ENCODE measurements around the gene MMAB. TPM values are rescaled to one million over a fixed set of nuclear protein-coding genes. Genes with fewer than 3 reads are reported as not detected.

Gene MMAB
- total RNA-seq, 1 donor from 2014 or later = 24.7 TPM

GRCh38 chr12:109540526-109541412 lies 32.5 kb downstream of the MMAB start:
- Histone ChIP-seq H4K20me1 (ENCODE audit: low read depth) (no peaks in the 10 kb centered on the region), H2AFZ (replicated peaks) (no peak overlapping the region), H3K4me3 (no peak overlapping the region), H3K36me3 (no peaks in the 10 kb centered on the region), H3K27ac (no peak overlapping the region), H3K9ac (no peak overlapping the region), H3K4me2 (no peak overlapping the region), H3K27me3 (no peaks in the 10 kb centered on the region), H3K9me3 (ENCODE audit: low read depth) (no peaks in the 10 kb centered on the region), H3F3A (ENCODE audit: low read depth) (no peaks in the 10 kb centered on the region), H3K79me2 (ENCODE audit: low read depth) (no peaks in the 10 kb centered on the region), H3K4me1 (no peaks in the 10 kb centered on the region)
- DNase-seq (ENCODE audit: low spot score) = no peak
- H3K36me3 Mint-ChIP-seq = peaks cover 2% of the 10 kb centered on the region
- peaks cover 12% of the 10 kb centered on the region for H3K4me1 Mint-ChIP-seq
- H3K4me3 Mint-ChIP-seq = no peak overlapping the region
- no peak for TF ChIP-seq EZH2 (IDR thresholded peaks at IDR 0.05)
- no peak for TF ChIP-seq CTCF (IDR thresholded peaks at IDR 0.05)
- no peak for TF ChIP-seq EZH2phosphoT487 (IDR thresholded peaks at IDR 0.05)
- no peaks in the 10 kb centered on the region for H3K9me3 Mint-ChIP-seq
- H3K27me3 Mint-ChIP-seq (ENCODE audit: insufficient read depth, low read depth) = peaks cover 13% of the 10 kb centered on the region
- H3K27ac Mint-ChIP-seq = no peak overlapping the region

GRCh38 chr12:109539508-109539907 lies 33.8 kb downstream of the MMAB start:
- Mint-ChIP-seq H3K27ac (no peak overlapping the region), H3K27me3 (ENCODE audit: insufficient read depth, low read depth) (peaks cover 14% of the 10 kb centered on the region), H3K4me1 (peaks cover 12% of the 10 kb centered on the region), H3K36me3 (peaks cover 7% of the 10 kb centered on the region), H3K9me3 (no peaks in the 10 kb centered on the region), H3K4me3 (peak overlapping the region; percentile 21)
- Histone ChIP-seq H3K4me3 (no peak overlapping the region), H4K20me1 (ENCODE audit: low read depth) (no peaks in the 10 kb centered on the region), H3K27me3 (no peaks in the 10 kb centered on the region), H3K4me1 (no peaks in the 10 kb centered on the region), H3K9me3 (ENCODE audit: low read depth) (no peaks in the 10 kb centered on the region), H3F3A (ENCODE audit: low read depth) (no peaks in the 10 kb centered on the region), H3K4me2 (no peak overlapping the region), H2AFZ (replicated peaks) (no peak overlapping the region), H3K79me2 (ENCODE audit: low read depth) (no peaks in the 10 kb centered on the region), H3K9ac (no peak overlapping the region), H3K36me3 (no peaks in the 10 kb centered on the region), H3K27ac (no peak overlapping the region)
- TF ChIP-seq CTCF (IDR thresholded peaks at IDR 0.05) (no peak), EZH2 (IDR thresholded peaks at IDR 0.05) (no peak), EZH2phosphoT487 (IDR thresholded peaks at IDR 0.05) (no peak)
- DNase-seq (ENCODE audit: low spot score) = no peak

- TF ChIP-seq CTCF (IDR thresholded peaks at IDR 0.05) = no peak
- no peak for TF ChIP-seq EZH2phosphoT487 (IDR thresholded peaks at IDR 0.05)
- no peak for TF ChIP-seq EZH2 (IDR thresholded peaks at IDR 0.05)
- no peak overlapping the region for H3K4me3 Mint-ChIP-seq
- Histone ChIP-seq H3F3A (ENCODE audit: low read depth) (no peaks in the 10 kb centered on the region), H3K9me3 (ENCODE audit: low read depth) (no peaks in the 10 kb centered on the region), H3K79me2 (ENCODE audit: low read depth) (no peaks in the 10 kb centered on the region), H3K27ac (no peak overlapping the region), H4K20me1 (ENCODE audit: low read depth) (no peaks in the 10 kb centered on the region), H3K9ac (no peak overlapping the region), H3K4me2 (no peak overlapping the region), H3K36me3 (no peaks in the 10 kb centered on the region), H2AFZ (replicated peaks) (no peak overlapping the region), H3K27me3 (no peaks in the 10 kb centered on the region), H3K4me1 (no peaks in the 10 kb centered on the region), H3K4me3 (no peak overlapping the region)
- peaks cover 10% of the 10 kb centered on the region for H3K27me3 Mint-ChIP-seq (ENCODE audit: insufficient read depth, low read depth)
- DNase-seq (ENCODE audit: low spot score) = no peak
- H3K4me1 Mint-ChIP-seq = peaks cover 12% of the 10 kb centered on the region
- no peak overlapping the region for H3K27ac Mint-ChIP-seq
- H3K36me3 Mint-ChIP-seq = peaks cover 7% of the 10 kb centered on the region
- no peaks in the 10 kb centered on the region for H3K9me3 Mint-ChIP-seq
Measured at GRCh38 chr12:109538191-109538863, 35.0 kb downstream of the MMAB start.
